Raji (cell line): ENCODE measurements around the gene PDE6A.

ENCODE experiments used
- POLR2A ChIP-seq: IDR thresholded peaks from 2 replicates; pipeline ENCODE4 v1.6.1; 2011; ENCODE audit warnings: low read depth, low read length, control low read depth; ENCODE audit not compliant: insufficient read depth

PDE6A gene

GRCh38 chr5:149826574-149826973 is 118.0 kb downstream of the PDE6A start:
- no peak for TF ChIP-seq POLR2A

- TF ChIP-seq POLR2A: no peak
These were observed 119.7 kb downstream of the PDE6A start for GRCh38 chr5:149824846-149825245.

GRCh38 chr5:149824120-149824519 is 120.5 kb downstream of the PDE6A start:
- no peak for TF ChIP-seq POLR2A

GRCh38 chr5:149823375-149823774 is 121.2 kb downstream of the PDE6A start:
- TF ChIP-seq POLR2A: no peak

- no peak for TF ChIP-seq POLR2A
These were observed 122.3 kb downstream of the PDE6A start for GRCh38 chr5:149822301-149822700.

GRCh38 chr5:149820536-149821510 is 123.8 kb downstream of the PDE6A start:
- no peak for TF ChIP-seq POLR2A

- TF ChIP-seq POLR2A: no peak
These were observed 124.6 kb downstream of the PDE6A start for GRCh38 chr5:149820012-149820411.

GRCh38 chr5:149818116-149818515 is 126.5 kb downstream of the PDE6A start:
- no peak for TF ChIP-seq POLR2A

GRCh38 chr5:149817539-149818060 is 127.0 kb downstream of the PDE6A start:
- TF ChIP-seq POLR2A: no peak

GRCh38 chr5:149816661-149817060 is 127.9 kb downstream of the PDE6A start:
- TF ChIP-seq POLR2A: no peak

GRCh38 chr5:149811453-149811852 is 133.1 kb downstream of the PDE6A start:
- TF ChIP-seq POLR2A: no peak

- TF ChIP-seq POLR2A: no peak
These were observed 133.7 kb downstream of the PDE6A start for GRCh38 chr5:149810856-149811255.

- TF ChIP-seq POLR2A: no peak
These were observed 134.5 kb downstream of the PDE6A start for GRCh38 chr5:149809931-149810691.

GRCh38 chr5:149808264-149808982 is 136.2 kb downstream of the PDE6A start:
- TF ChIP-seq POLR2A: no peak
